HEK293T (cell line): ENCODE results near the gene MNAT1.
"Not testable (repeated sequence)": the region's sequence is repeated elsewhere in the genome, so short reads cannot be mapped to it uniquely, and the experiment has no call there.

Experiments used
- BHLHE40 ChIP-seq: fragments of 450-650 bp; IDR thresholded peaks from 2 replicates; pipeline ENCODE4 v1.6.1; 2016; ENCODE audit warnings: mild to moderate bottlenecking, moderate library complexity, borderline replicate concordance
- ELF4 ChIP-seq: fragments of 450-650 bp; IDR thresholded peaks from 2 replicates; pipeline ENCODE4 v1.6.1; 2017; ENCODE audit warnings: antibody characterized with exemption
- FOXK2 ChIP-seq: fragments of 450-650 bp; IDR thresholded peaks from 2 replicates; pipeline ENCODE4 v1.6.1; 2016; ENCODE audit warnings: mild to moderate bottlenecking
- FOXM1 ChIP-seq: fragments of 450-650 bp; IDR thresholded peaks from 2 replicates; pipeline ENCODE4 v1.6.1; 2017; ENCODE audit warnings: mild to moderate bottlenecking, borderline replicate concordance
- HDGF ChIP-seq: fragments of 450-650 bp; IDR thresholded peaks from 2 replicates; pipeline ENCODE4 v1.6.1; 2017; ENCODE audit warnings: antibody characterized with exemption, borderline replicate concordance
- L3MBTL2 ChIP-seq: fragments of 450-650 bp; conservative IDR thresholded peaks from 2 replicates; pipeline ENCODE4 v1.6.1; 2016; ENCODE audit warnings: mild to moderate bottlenecking
- NFRKB ChIP-seq: fragments of 450-650 bp; IDR thresholded peaks from 2 replicates; pipeline ENCODE4 v1.6.1; 2016; ENCODE audit warnings: mild to moderate bottlenecking, moderate library complexity
- SP1 ChIP-seq: fragments of 450-650 bp; IDR thresholded peaks from 2 replicates; pipeline ENCODE4 v1.6.1; 2017
- SUZ12 ChIP-seq: fragments of 450-650 bp; IDR thresholded peaks from 2 replicates; pipeline ENCODE4 v1.6.1; 2016; ENCODE audit warnings: mild to moderate bottlenecking
- TARDBP ChIP-seq: fragments of 450-650 bp; IDR thresholded peaks from 2 replicates; pipeline ENCODE4 v1.6.1; 2016

- not testable (repeated sequence) for TF ChIP-seq SP1, FOXM1, ELF4, L3MBTL2, TARDBP, BHLHE40, SUZ12, NFRKB, FOXK2, HDGF
These were observed 46.0 kb downstream of the MNAT1 start for GRCh38 chr14:60780558-60780957.
